ENCODE measurements around the gene BRD9.

The BRD9 gene

GRCh38 chr5:864492-865167 is 28.0 kb downstream of the BRD9 start:
- Histone ChIP-seq H3K27ac (ENCODE audit: low read length) (no peak overlapping the region), H3K4me3 (ENCODE audit: low read length in 2 of 2) (no peak overlapping the region), H3K27me3 (ENCODE audit: control insufficient read depth in 1 of 2, insufficient read depth in 2 of 2, low read length in 2 of 2) (no peaks in the 10 kb centered on the region), H3K4me1 (ENCODE audit: control insufficient read depth, insufficient read depth, low read length) (peaks cover 3% of the 10 kb centered on the region), H3K36me3 (ENCODE audit: control insufficient read depth in 2 of 2, insufficient read depth in 2 of 2, low read length in 2 of 2) (peaks cover 36 to 56% of the 10 kb centered on the region in 2 donors), H3K9ac (ENCODE audit: low read length in 2 of 2) (no peak overlapping the region), H3K9me3 (ENCODE audit: control insufficient read depth in 2 of 2, low read length in 2 of 2) (no peaks in the 10 kb centered on the region)

DNA sequence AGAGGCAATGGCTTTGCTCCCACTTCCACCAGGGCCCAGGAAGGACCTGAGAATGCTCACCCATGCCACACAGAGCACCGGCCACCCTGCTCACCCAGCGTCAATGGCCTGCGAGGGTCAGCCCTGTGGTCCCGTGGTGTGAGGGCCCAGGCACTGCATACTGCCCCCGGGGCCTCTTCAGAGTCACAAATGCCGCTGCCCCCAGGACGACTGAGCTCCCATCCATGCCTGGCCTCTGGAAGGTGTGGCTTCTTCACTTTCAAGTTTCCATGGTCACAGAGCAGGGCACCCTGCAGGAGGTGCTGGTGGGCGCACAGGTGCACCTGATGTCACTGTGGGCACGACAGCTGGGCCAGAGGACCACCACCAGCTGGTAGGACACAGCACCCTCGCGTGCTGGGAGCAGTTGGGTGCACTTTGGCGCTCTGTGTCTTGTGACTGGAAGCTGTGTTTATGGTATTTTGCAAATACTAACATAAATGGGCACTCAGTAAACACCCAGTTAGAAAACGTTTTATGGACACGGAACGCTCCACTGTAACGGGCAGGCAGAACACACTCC is 29.3 kb downstream of the BRD9 start:
- Histone ChIP-seq H3K9me3 (ENCODE audit: control insufficient read depth in 2 of 2, low read length in 2 of 2) (no peaks in the 10 kb centered on the region), H3K27ac (ENCODE audit: low read length) (no peak overlapping the region), H3K27me3 (ENCODE audit: control insufficient read depth in 1 of 2, insufficient read depth in 2 of 2, low read length in 2 of 2) (no peaks in the 10 kb centered on the region), H3K36me3 (ENCODE audit: control insufficient read depth in 2 of 2, insufficient read depth in 2 of 2, low read length in 2 of 2) (peaks cover 24 to 45% of the 10 kb centered on the region in 2 donors), H3K9ac (ENCODE audit: low read length in 2 of 2) (no peak overlapping the region), H3K4me3 (ENCODE audit: low read length in 2 of 2) (no peak overlapping the region), H3K4me1 (ENCODE audit: control insufficient read depth, insufficient read depth, low read length) (peaks cover 3% of the 10 kb centered on the region)

- no peak overlapping the region for H3K9ac ChIP-seq (ENCODE audit: low read length in 2 of 2)
- H3K27ac ChIP-seq (ENCODE audit: low read length) = no peak overlapping the region
- peaks cover 3% of the 10 kb centered on the region for H3K4me1 ChIP-seq (ENCODE audit: control insufficient read depth, insufficient read depth, low read length)
- peaks cover 20 to 40% of the 10 kb centered on the region in 2 donors for H3K36me3 ChIP-seq (ENCODE audit: control insufficient read depth in 2 of 2, insufficient read depth in 2 of 2, low read length in 2 of 2)
- no peaks in the 10 kb centered on the region for H3K9me3 ChIP-seq (ENCODE audit: control insufficient read depth in 2 of 2, low read length in 2 of 2)
- H3K4me3 ChIP-seq (ENCODE audit: low read length in 2 of 2) = no peak overlapping the region
- H3K27me3 ChIP-seq (ENCODE audit: control insufficient read depth in 1 of 2, insufficient read depth in 2 of 2, low read length in 2 of 2) = no peaks in the 10 kb centered on the region
Observed at GRCh38 chr5:862367-863243, 30.0 kb downstream of the BRD9 start.

DNA sequence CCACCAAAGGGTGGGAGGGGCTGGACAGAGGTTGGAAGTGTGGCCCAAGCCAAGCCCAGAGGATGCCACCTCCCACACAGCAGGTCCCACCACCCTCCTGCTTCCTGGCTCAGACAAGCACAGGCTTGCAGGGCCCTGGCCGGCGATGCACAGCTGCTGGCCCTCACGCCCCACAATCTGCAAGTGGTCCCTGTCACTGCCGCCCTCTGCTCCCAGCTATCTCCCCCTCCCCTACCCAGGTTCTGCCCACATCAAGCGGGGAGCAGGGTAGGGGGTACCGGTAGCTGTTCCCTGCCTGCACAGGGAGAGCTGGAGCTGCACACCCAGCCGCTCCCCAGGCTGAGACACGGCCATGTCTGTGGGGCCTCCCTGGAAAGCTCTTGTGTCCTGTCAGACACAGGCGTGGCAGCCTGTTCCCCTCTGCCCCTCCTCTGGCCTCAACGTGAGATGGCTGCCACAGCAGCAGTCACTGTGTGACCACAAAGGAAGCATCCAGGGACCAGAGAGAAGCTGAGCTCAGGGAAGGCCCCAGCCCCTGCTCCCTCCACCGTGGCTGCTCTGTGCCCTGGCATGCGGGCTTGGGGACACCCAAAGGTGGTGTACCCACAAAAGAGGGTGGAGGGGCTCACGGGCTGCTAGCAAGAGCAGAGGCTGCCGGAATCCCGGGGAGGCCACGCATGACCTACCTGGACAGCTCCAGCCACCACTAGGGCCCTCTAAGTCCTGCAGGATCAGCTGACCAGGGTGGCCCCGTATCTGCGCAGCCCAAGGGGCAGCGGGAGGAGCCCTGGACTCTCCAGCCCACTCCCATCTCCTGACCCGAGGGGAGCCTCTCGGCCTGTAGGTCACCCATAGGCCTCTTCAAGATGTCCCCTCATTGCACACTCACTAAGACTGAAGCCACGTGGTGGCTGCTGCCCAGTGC is 30.9 kb downstream of the BRD9 start:
- Histone ChIP-seq H3K4me3 (ENCODE audit: low read length in 2 of 2) (no peak overlapping the region), H3K27me3 (ENCODE audit: control insufficient read depth in 1 of 2, insufficient read depth in 2 of 2, low read length in 2 of 2) (no peaks in the 10 kb centered on the region), H3K27ac (ENCODE audit: low read length) (no peak overlapping the region), H3K9me3 (ENCODE audit: control insufficient read depth in 2 of 2, low read length in 2 of 2) (no peaks in the 10 kb centered on the region), H3K36me3 (ENCODE audit: control insufficient read depth in 2 of 2, insufficient read depth in 2 of 2, low read length in 2 of 2) (peaks cover 20 to 36% of the 10 kb centered on the region in 2 donors), H3K9ac (ENCODE audit: low read length in 2 of 2) (no peak overlapping the region), H3K4me1 (ENCODE audit: control insufficient read depth, insufficient read depth, low read length) (peaks cover 3% of the 10 kb centered on the region)

GRCh38 chr5:860506-861150 is 32.0 kb downstream of the BRD9 start:
- no peak overlapping the region for H3K9ac ChIP-seq (ENCODE audit: low read length in 2 of 2)
- H3K4me1 ChIP-seq (ENCODE audit: control insufficient read depth, insufficient read depth, low read length) = peaks cover 3% of the 10 kb centered on the region
- H3K27me3 ChIP-seq (ENCODE audit: control insufficient read depth in 1 of 2, insufficient read depth in 2 of 2, low read length in 2 of 2) = no peaks in the 10 kb centered on the region
- no peak overlapping the region for H3K4me3 ChIP-seq (ENCODE audit: low read length in 2 of 2)
- H3K9me3 ChIP-seq (ENCODE audit: control insufficient read depth in 2 of 2, low read length in 2 of 2) = no peaks in the 10 kb centered on the region
- no peak overlapping the region for H3K27ac ChIP-seq (ENCODE audit: low read length)
- peaks cover 16 to 31% of the 10 kb centered on the region in 2 donors for H3K36me3 ChIP-seq (ENCODE audit: control insufficient read depth in 2 of 2, insufficient read depth in 2 of 2, low read length in 2 of 2)

DNA sequence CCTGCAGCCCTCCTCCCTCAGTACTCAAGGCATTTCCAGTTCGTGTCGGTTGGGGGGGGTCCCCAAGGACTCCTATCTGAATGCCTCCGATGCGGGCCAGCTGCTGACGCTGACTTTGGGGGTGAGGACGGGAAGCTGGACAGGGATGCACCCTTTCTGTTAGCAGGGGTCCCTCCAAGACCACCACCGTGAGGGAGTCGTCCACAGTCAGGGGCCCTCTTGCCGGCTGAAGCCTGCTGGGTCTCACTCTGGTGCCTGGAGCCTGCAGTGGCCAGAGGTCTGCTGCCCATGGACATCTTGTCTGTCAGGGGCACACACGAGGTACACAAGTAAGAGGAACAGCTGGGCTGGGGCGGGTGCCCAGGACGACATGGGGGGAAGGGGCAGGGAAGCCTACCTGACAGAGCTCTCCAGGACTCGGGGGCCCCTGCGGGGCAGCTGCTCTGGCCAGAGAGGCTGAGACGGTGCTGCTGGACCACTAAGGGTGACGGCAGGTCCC is 32.8 kb downstream of the BRD9 start:
- H3K27me3 ChIP-seq (ENCODE audit: control insufficient read depth in 1 of 2, insufficient read depth in 2 of 2, low read length in 2 of 2) = no peaks in the 10 kb centered on the region
- H3K4me3 ChIP-seq (ENCODE audit: low read length in 2 of 2) = no peak overlapping the region
- H3K4me1 ChIP-seq (ENCODE audit: control insufficient read depth, insufficient read depth, low read length) = peaks cover 3% of the 10 kb centered on the region
- H3K9ac ChIP-seq (ENCODE audit: low read length in 2 of 2) = no peak overlapping the region
- peaks cover 16 to 27% of the 10 kb centered on the region in 2 donors for H3K36me3 ChIP-seq (ENCODE audit: control insufficient read depth in 2 of 2, insufficient read depth in 2 of 2, low read length in 2 of 2)
- no peak overlapping the region for H3K27ac ChIP-seq (ENCODE audit: low read length)
- H3K9me3 ChIP-seq (ENCODE audit: control insufficient read depth in 2 of 2, low read length in 2 of 2) = no peaks in the 10 kb centered on the region

DNA sequence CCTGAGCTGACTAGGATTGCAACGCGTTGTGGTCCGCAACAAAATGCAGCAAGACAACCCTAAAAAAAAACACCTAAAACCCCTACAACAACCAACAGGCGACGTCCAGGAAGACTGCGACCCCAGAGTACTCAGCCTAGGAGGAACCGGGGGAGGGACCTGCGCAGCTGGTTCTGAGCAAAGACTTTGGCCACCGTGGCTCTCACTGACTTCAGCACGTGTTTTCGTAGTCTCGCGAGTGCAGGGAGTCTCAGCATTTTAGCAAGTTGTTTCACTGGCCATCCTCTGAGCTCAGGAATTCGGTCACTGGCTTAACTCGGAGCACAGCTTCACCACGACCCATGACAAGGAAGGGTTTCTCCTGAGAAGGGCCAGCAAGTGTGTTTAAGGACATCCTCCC is 33.2 kb downstream of the BRD9 start:
- Histone ChIP-seq H3K9ac (ENCODE audit: low read length in 2 of 2) (no peak overlapping the region), H3K27ac (ENCODE audit: low read length) (no peak overlapping the region), H3K4me1 (ENCODE audit: control insufficient read depth, insufficient read depth, low read length) (peaks cover under 1% of the 10 kb centered on the region), H3K4me3 (ENCODE audit: low read length in 2 of 2) (no peak overlapping the region), H3K36me3 (ENCODE audit: control insufficient read depth in 2 of 2, insufficient read depth in 2 of 2, low read length in 2 of 2) (peaks cover 13 to 23% of the 10 kb centered on the region in 2 donors), H3K27me3 (ENCODE audit: control insufficient read depth in 1 of 2, insufficient read depth in 2 of 2, low read length in 2 of 2) (no peaks in the 10 kb centered on the region), H3K9me3 (ENCODE audit: control insufficient read depth in 2 of 2, low read length in 2 of 2) (no peaks in the 10 kb centered on the region)

GRCh38 chr5:858726-859125 is 33.9 kb downstream of the BRD9 start:
- peaks cover 9 to 17% of the 10 kb centered on the region in 2 donors for H3K36me3 ChIP-seq (ENCODE audit: control insufficient read depth in 2 of 2, insufficient read depth in 2 of 2, low read length in 2 of 2)
- no peak overlapping the region for H3K27ac ChIP-seq (ENCODE audit: low read length)
- H3K9ac ChIP-seq (ENCODE audit: low read length in 2 of 2) = no peak overlapping the region
- H3K27me3 ChIP-seq (ENCODE audit: control insufficient read depth in 1 of 2, insufficient read depth in 2 of 2, low read length in 2 of 2) = no peaks in the 10 kb centered on the region
- no peaks in the 10 kb centered on the region for H3K9me3 ChIP-seq (ENCODE audit: control insufficient read depth in 2 of 2, low read length in 2 of 2)
- H3K4me3 ChIP-seq (ENCODE audit: low read length in 2 of 2) = no peak overlapping the region
- H3K4me1 ChIP-seq (ENCODE audit: control insufficient read depth, insufficient read depth, low read length) = no peaks in the 10 kb centered on the region

GRCh38 chr5:856531-857425 is 35.8 kb downstream of the BRD9 start:
- Histone ChIP-seq H3K36me3 (ENCODE audit: control insufficient read depth in 2 of 2, insufficient read depth in 2 of 2, low read length in 2 of 2) (peaks cover 0 to 3% of the 10 kb centered on the region in 2 donors), H3K4me1 (ENCODE audit: control insufficient read depth, insufficient read depth, low read length) (no peaks in the 10 kb centered on the region), H3K4me3 (ENCODE audit: low read length in 2 of 2) (no peak overlapping the region), H3K27ac (ENCODE audit: low read length) (no peak overlapping the region), H3K9me3 (ENCODE audit: control insufficient read depth in 2 of 2, low read length in 2 of 2) (no peaks in the 10 kb centered on the region), H3K27me3 (ENCODE audit: control insufficient read depth in 1 of 2, insufficient read depth in 2 of 2, low read length in 2 of 2) (peaks cover 5 to 8% of the 10 kb centered on the region in 2 donors), H3K9ac (ENCODE audit: low read length in 2 of 2) (no peak overlapping the region)
